IMR-90 (cell line): ENCODE measurements around the gene METTL1. TPM values are rescaled to one million over a fixed set of nuclear protein-coding genes. Genes with fewer than 3 reads are reported as not detected.

Experiments
- ATAC-seq: fragments of 200-7000 bp; cut with Tn5 transposase; 2 replicates; pipeline ENCODE4 v1.9.1; 2020; ENCODE audit warnings: low read depth, mild to moderate bottlenecking, moderate library complexity
- BruUV-seq: library from RNA; stranded (reverse); fragments of 400-500 nt; replicated peaks from 2 replicates; lab custom pipeline; 2021; lab: Mats Ljungman, UMichigan
- CTCF ChIA-PET: fragments of 300-600 bp; formaldehyde crosslinking; extraction: SDS; loops from one replicate; lab custom pipeline; 2021; ENCODE audit warnings: antibody characterized with exemption; lab: Yijun Ruan, JAX
- POLR2A ChIA-PET: fragments of 300-600 bp; sonication (Branson Sonifier 250); formaldehyde crosslinking; loops from one replicate; lab custom pipeline; 2022; ENCODE audit warnings: antibody characterized with exemption; ENCODE audit not compliant: unreplicated experiment; lab: Charles Lee
- DNase-seq: peaks from one replicate; pipeline ENCODE4 v3.0.0; 2013
- H2AFZ ChIP-seq: replicated peaks from 2 replicates; pipeline ENCODE3; 2013; ENCODE audit warnings: low read length, mild to moderate bottlenecking; ENCODE audit not compliant: poor library complexity
- H2AK5ac ChIP-seq: 2 replicates; pipeline ENCODE4 v1.6.1; 2013; ENCODE audit warnings: low read depth, low read length, inconsistent platforms
- H2AK9ac ChIP-seq: replicated peaks from 2 replicates; pipeline ENCODE3; 2013; ENCODE audit warnings: mild to moderate bottlenecking, low read depth, low read length, moderate library complexity; ENCODE audit not compliant: poor library complexity
- H2BK120ac ChIP-seq: 2 replicates; pipeline ENCODE4 v1.6.1; 2013; ENCODE audit warnings: low read depth, low read length, inconsistent platforms
- H2BK15ac ChIP-seq: 3 replicates; pipeline ENCODE4 v1.6.1; 2013; ENCODE audit warnings: low read depth, low read length, inconsistent platforms
- H2BK20ac ChIP-seq: 2 replicates; pipeline ENCODE4 v1.6.1; 2013; ENCODE audit warnings: low read depth, mild to moderate bottlenecking, inconsistent platforms, low read length, moderate library complexity
- H2BK5ac ChIP-seq: 2 replicates; pipeline ENCODE4 v1.6.1; 2013; ENCODE audit warnings: mild to moderate bottlenecking, low read depth, low read length, inconsistent platforms; ENCODE audit not compliant: poor library complexity, severe bottlenecking
- H3K14ac ChIP-seq: replicated peaks from 2 replicates; pipeline ENCODE4 v1.6.1; 2013; ENCODE audit warnings: low read depth, low read length, inconsistent platforms
- H3K18ac ChIP-seq: 2 replicates; pipeline ENCODE4 v1.6.1; 2013; ENCODE audit warnings: low read depth, low read length, control low read depth
- H3K23ac ChIP-seq: 2 replicates; pipeline ENCODE4 v1.6.1; 2013; ENCODE audit warnings: low read depth, low read length, inconsistent platforms
- H3K27ac ChIP-seq: 2 replicates; pipeline ENCODE4 v1.5.1; 2013; ENCODE audit warnings: mild to moderate bottlenecking, control low read depth, low read length; ENCODE audit not compliant: insufficient read depth
- H3K27me3 ChIP-seq: 2 replicates; pipeline ENCODE4 v1.6.1; 2013; ENCODE audit warnings: low read length; ENCODE audit not compliant: control insufficient read depth, insufficient read depth
- H3K36me3 ChIP-seq: 2 replicates; pipeline ENCODE4 v1.6.1; 2013; ENCODE audit warnings: low read length, mixed read lengths; ENCODE audit not compliant: control insufficient read depth, insufficient read depth
- H3K4ac ChIP-seq: 2 replicates; pipeline ENCODE4 v1.6.1; 2013; ENCODE audit warnings: low read depth, low read length, inconsistent platforms
- H3K4me1 ChIP-seq: 2 replicates; pipeline ENCODE4 v1.6.1; 2013; ENCODE audit warnings: low read length, mixed read lengths; ENCODE audit not compliant: control insufficient read depth, insufficient read depth
- H3K4me2 ChIP-seq: 2 replicates; pipeline ENCODE4 v1.6.1; 2013; ENCODE audit warnings: low read depth, mild to moderate bottlenecking, control low read depth, low read length, moderate library complexity
- H3K4me3 ChIP-seq: 2 replicates; pipeline ENCODE4 v1.5.1; 2013; ENCODE audit warnings: low read depth, mild to moderate bottlenecking, control low read depth, low read length, moderate library complexity; ENCODE audit not compliant: insufficient read depth
- H3K56ac ChIP-seq: 2 replicates; pipeline ENCODE4 v1.6.1; 2013; ENCODE audit warnings: low read length, inconsistent platforms; ENCODE audit not compliant: insufficient read depth; ENCODE audit errors: extremely low read depth
- H3K79me1 ChIP-seq, 2 experiments: 2 replicates each; pipeline ENCODE4 v1.6.1; 2013; ENCODE audit warnings: low read length in 2 of 2, inconsistent platforms in 1 of 2, low read depth in 1 of 2
- H3K9ac ChIP-seq: 2 replicates; pipeline ENCODE4 v1.6.1; 2013; ENCODE audit warnings: low read depth, low read length, control low read depth
- H3K9me1 ChIP-seq: 2 replicates; pipeline ENCODE4 v1.6.1; 2013; ENCODE audit warnings: low read length, inconsistent platforms; ENCODE audit not compliant: insufficient read depth
- H3K9me3 ChIP-seq: 2 replicates; pipeline ENCODE4 v1.6.1; 2013; ENCODE audit warnings: low read length; ENCODE audit not compliant: control insufficient read depth, insufficient read depth
- H4K20me1 ChIP-seq: 2 replicates; pipeline ENCODE4 v1.6.1; 2013; ENCODE audit warnings: low read length, inconsistent platforms; ENCODE audit not compliant: insufficient read depth
- H4K5ac ChIP-seq: 2 replicates; pipeline ENCODE4 v1.6.1; 2013; ENCODE audit warnings: mild to moderate bottlenecking, low read depth, low read length, control low read depth
- H4K8ac ChIP-seq, 2 experiments: 2 replicates each; pipeline ENCODE4 v1.6.1; 2013; ENCODE audit warnings: low read depth in 2 of 2, low read length in 2 of 2, control low read depth in 1 of 2, inconsistent platforms in 1 of 2
- H4K91ac ChIP-seq: 2 replicates; pipeline ENCODE4 v1.6.1; 2013; ENCODE audit warnings: low read depth, low read length, inconsistent platforms; ENCODE audit not compliant: insufficient read depth
- FOS ChIP-seq: fragments of 150-350 bp; IDR thresholded peaks from 2 replicates; pipeline ENCODE4 v1.6.1; 2016; ENCODE audit warnings: low read depth, low read length
- MXI1 ChIP-seq: IDR thresholded peaks from 2 replicates; pipeline ENCODE4 v1.6.1; 2012; ENCODE audit warnings: low read depth, mild to moderate bottlenecking, low read length, moderate library complexity, borderline replicate concordance
- WGBS, 2 experiments: methylation state at CpG; one replicate each; pipeline versions ENCODE4 v1.1.5 to v1.1.7; 2013; ENCODE audit warnings: missing lambda C conversion rate in 2 of 2; ENCODE audit not compliant: insufficient read length in 1 of 2; ENCODE audit errors: extremely low coverage in 2 of 2; 5-methylcytosine and 5-hydroxymethylcytosine counted together
- dilution Hi-C: fragments of 300-500 bp; cut with HindIII; formaldehyde crosslinking; loops from one replicate; pipeline ENCODE4 v1.14.3; 2018; ENCODE audit warnings: low sequenced_read_pairs; ENCODE audit not compliant: unreplicated experiment
- in situ Hi-C: fragments of 300-500 bp; cut with MboI; formaldehyde crosslinking; loops from 3 replicates; pipeline ENCODE4 v1.14.3; 2019; ENCODE audit warnings: low sequenced_read_pairs, inconsistent platforms, mixed read lengths
- intact Hi-C: fragments of 100-400 bp; cut with micrococcal nuclease; formaldehyde crosslinking; loops from 2 replicates; pipeline ENCODE4 v1.10.0; 2022
- polyA plus RNA-seq, 3 experiments: library from polyadenylated mRNA; depleted of rRNA; stranded (reverse); fragments of >200 nt; gene quantifications; 2 replicates each; pipeline ENCODE4 v1.2.3, GENCODE V29; 2012; ENCODE audit warnings: low replicate concordance in 1 of 3
- total RNA-seq: library from RNA; depleted of rRNA; stranded (reverse); fragments of >200 nt; gene quantifications from 2 replicates; pipeline ENCODE4 v1.2.3, GENCODE V29; 2012

The METTL1 gene
- total and polyA plus RNA-seq, 2 of the 4 experiments (the other 2 are of a cell fraction): 12.4 to 27.5 TPM

DNA sequence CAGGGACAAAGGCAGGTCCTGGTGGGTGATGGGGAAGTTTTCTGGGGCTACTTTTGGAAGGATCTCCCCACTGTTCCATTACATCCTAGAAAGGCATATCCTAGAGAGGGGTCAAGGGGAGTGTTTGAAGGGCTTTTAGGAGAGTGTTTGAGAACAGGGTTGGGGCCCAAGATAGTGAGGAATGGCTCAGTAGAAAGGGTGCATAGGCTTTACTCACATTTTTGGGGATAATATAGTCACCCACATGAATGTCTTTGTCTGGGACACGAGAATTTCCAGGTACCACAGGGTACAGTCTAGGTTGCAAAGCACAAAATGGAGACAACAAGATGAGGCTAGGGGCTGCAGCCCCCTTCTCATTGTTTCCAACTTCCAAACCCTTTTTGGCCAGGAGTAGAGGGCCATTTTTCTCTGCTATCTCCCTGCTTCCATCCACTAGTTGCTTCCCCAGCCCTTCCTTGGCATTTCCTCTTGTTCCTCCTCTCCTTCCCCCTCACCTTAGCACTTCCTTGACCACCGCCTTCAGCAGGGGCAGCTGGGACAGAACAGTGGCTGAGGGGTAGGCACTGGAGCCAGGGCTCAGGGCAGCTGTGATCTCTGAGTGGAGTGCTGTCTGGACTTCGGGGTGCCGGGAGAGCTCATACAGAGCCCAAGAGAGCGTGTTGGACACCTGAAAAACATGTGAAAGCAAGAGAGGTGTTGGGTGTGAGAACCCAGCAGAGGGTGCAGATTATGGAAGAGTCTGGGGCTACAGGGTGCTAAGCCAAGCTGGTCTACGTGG is 7.8 kb downstream of the METTL1 start (continued):
- TF ChIP-seq FOS: no peak

GRCh38 chr12:57762463-57762862 is 9.4 kb downstream of the METTL1 start:
- POLR2A ChIA-PET: no interaction called here

More at GRCh38 chr12:57762463-57762862, 9.4 kb downstream of the METTL1 start:
- H4K8ac ChIP-seq: no peak overlapping the region
- no peak overlapping the region for H2AK5ac ChIP-seq
- no peak overlapping the region for H2BK5ac ChIP-seq
- DNase-seq (no peak), ATAC-seq (no peak)
- no peak overlapping the region for H2BK20ac ChIP-seq
- intact Hi-C loops (no loop called here), dilution Hi-C loops (no loop called here), in situ Hi-C loops (no loop called here)
- peaks cover 9% of the 10 kb centered on the region for H3K36me3 ChIP-seq
- H3K4me2 ChIP-seq: no peak overlapping the region
- H3K4me1 ChIP-seq: peaks cover 8% of the 10 kb centered on the region; the same call in 1 of the 2 replicates
- H2BK15ac ChIP-seq: no peak overlapping the region
- H3K4me3 ChIP-seq: no peak overlapping the region
- H3K9ac ChIP-seq: no peak overlapping the region
- H3K27ac ChIP-seq: no peak overlapping the region
- no TSS peak for BruUV-seq
- CTCF ChIA-PET: no interaction called here
- no peaks in the 10 kb centered on the region for H4K20me1 ChIP-seq
- TF ChIP-seq MXI1 (no peak), FOS (no peak)
- H3K14ac ChIP-seq: no peak overlapping the region
- no peak overlapping the region for H2BK120ac ChIP-seq
- no peak overlapping the region for H3K18ac ChIP-seq
- peaks cover 43% of the 10 kb centered on the region for H3K27me3 ChIP-seq
- H4K5ac ChIP-seq: no peak overlapping the region
- H2AK9ac ChIP-seq: no peak overlapping the region
- WGBS, 2 experiments: no CpG with 5 or more reads among the region's 2 CpGs
- peaks cover 2% of the 10 kb centered on the region; the same call in 1 of the 2 replicates for H3K9me3 ChIP-seq
- 0 out of 2 replicates have a peak, but pooled peaks cover 3% of the 10 kb centered on the region for H3K9me1 ChIP-seq
- no peak overlapping the region for H3K23ac ChIP-seq
- no peaks in the 10 kb centered on the region for H3K79me1 ChIP-seq
- H4K91ac ChIP-seq: no peak overlapping the region
- H3K56ac ChIP-seq: no peak overlapping the region
- no peak overlapping the region for H2AFZ ChIP-seq
- H3K4ac ChIP-seq: no peak overlapping the region
